HG03064 (cell line): Measurements from ENCODE around the gene CSNK1D.

Source experiments
- ATAC-seq: cut with Tn5 transposase; IDR thresholded peaks from one replicate; pipeline ENCODE4 v1.9.1; 2021; ENCODE audit warnings: low read depth; ENCODE audit not compliant: unreplicated experiment

The CSNK1D gene

DNA sequence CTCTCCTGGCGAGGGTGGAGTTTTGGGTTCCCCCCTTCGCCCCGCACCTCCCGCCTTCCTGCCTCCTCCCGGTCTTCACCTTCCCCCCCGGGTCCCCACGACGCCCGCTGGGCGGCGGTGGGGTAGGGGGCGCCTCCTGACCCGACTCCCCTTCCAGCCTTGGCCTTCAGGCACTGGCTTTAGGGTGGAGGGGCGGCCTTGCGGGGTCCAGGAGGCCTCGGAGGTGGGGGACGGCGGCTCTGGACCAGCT lies 42.3 kb downstream of the CSNK1D start:
- ATAC-seq, result no peak

DNA sequence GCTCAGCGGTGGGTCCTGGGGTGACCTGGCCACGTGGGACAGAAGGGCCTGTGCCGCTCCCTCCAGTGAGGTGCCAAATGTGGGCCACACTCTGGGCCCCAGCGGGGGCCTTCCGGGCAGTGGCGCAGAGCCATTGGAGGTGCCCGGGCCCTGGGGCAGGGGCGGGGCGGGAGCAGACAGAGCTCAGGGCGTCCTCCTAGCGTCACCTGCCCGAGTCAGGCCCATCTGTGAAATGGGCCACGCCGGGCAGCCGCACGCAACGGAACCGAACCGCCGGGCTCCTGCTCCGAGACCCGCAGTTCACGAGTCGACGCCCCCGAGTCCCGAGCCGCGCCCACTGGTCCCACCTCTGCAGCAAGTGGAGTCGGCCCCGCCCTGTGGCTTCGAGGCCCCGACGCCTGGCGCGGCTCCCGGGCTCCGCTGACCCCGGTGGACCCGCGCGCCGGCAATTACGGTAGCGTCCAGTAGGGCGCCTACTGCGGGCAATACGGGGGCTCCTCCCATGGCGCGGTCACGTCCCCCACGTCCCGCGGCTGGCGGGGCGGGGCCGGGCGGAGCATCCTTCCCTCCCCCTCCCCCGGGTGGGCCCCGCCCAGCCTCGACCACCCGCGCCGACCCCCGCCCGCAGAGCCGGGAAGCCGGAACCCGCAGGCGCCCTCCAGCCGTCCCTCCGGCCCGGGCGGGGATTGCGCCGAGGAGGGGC lies 42.7 kb downstream of the CSNK1D start:
- peak; percentile 37 for ATAC-seq

DNA sequence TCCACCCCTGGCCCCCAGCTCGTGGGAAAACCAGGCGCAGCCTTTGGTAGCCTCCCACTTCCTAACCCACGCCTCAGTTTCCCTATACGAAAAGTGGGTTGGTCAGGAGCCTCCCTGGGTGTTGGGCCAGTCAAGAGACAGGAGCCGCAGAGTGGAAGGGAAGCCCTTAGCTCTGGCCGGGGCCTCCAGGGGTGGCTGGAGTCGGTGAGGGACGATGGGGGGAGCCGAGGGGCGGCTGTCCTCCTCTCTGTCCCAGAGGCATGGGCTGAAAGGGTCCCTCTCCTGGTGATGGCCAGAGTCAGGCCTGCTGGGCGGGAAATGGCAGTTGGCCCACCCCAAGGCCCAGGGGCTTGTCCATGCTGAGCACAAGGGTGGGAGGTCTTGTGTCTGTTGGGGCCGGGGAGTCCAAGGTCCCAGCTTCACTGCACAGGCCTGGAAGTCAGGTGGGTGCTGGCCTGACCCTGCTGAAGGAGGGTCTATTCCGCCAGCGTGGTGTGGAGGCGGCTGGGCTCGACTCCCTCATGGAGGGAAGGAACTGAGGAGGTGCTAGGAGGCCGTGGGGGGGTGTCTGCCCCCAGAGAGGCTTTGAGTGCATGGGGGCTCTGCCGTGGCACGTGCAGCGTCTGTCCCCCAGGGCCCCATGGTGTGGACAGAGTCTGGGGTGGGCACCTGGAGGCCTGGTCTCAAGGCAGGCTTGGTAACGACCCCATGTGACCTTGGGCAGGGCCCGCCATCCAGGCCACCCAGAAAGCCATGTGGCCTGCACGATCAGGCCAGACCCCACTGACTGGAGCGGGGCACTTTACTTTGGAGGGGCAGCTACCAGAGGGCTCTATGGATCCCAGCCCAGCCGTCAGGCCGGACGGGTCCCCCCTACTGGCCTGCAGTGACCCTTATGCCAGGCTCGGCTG lies 43.5 kb downstream of the CSNK1D start:
- no peak for ATAC-seq

DNA sequence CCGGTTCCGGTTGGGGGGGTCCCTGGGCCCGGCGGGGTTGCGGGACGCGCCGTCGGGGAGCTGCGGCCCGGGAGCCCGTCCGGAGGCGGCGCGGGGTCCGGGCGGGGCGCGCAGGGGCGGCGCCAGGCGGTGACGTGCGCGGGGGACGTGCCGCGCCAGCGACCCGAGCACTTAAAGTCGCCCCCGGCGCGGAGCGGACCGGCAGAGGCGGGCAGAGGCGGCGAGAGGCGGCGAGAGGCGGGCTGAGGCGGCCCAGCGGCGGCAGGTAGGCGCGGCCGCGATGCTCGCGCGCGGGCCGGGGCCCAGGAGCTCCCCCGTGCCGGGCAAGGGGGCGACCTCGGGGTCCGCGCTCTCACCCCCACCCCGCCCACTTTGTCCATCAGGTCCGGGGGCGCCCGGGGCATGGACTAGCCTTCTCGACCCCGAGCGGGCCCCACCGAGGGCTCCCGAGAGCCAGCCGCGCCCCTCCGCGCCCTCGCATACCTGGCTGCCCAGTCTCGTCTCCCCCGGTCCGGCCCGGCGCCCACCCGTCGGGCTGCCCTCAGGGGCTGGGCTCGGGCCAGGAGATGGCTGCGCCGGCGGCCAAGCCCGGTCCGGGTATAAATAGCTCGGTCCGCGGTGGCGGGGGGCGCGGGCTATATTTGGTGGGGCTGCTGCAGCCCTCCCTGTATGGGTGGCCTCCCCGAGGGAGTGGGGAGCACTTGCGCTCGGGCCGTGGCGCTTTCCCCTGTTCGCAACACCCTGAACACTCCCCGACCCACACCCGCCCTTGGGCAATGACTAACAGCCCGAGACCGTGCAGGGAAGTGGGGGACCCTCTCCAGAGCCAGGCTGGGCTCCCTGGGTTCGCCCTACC lies 44.4 kb downstream of the CSNK1D start, which contains the start of gene SLC16A3:
SLC16A3 (plus strand) TSS at position 201 of the 856 bp plus-strand sequence. CDS start 6,967 bp downstream, outside the sequence.
- ATAC-seq, result no peak

DNA sequence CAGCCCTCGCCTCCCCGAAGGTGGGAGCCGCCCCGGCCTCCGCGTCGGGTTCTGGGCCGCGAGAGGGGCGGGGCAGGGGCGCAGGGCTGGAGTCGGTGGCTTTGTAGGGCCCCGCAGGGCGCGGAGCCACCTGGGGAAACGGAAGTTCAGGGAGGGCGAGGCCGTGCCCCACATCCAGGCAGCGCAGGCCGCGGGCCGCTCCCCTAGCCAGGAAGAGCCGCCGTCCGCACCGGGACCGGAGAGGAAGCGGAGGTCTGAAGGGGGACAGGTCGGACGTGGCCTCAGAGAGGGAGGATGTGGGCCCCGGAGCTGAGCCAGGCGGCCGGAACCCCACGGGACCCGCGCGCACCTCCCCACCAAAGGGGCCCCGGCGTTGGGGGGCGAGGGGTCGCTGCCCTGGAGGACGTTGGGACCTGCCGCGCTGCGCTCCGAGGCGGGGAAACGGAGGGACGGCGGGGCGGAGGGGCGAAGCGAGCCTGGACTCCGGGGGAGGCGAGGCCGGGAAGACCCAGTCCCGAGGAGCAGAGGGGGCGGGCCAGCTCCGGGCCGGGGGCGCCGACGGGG lies 45.1 kb downstream of the CSNK1D start:
- no peak for ATAC-seq

DNA sequence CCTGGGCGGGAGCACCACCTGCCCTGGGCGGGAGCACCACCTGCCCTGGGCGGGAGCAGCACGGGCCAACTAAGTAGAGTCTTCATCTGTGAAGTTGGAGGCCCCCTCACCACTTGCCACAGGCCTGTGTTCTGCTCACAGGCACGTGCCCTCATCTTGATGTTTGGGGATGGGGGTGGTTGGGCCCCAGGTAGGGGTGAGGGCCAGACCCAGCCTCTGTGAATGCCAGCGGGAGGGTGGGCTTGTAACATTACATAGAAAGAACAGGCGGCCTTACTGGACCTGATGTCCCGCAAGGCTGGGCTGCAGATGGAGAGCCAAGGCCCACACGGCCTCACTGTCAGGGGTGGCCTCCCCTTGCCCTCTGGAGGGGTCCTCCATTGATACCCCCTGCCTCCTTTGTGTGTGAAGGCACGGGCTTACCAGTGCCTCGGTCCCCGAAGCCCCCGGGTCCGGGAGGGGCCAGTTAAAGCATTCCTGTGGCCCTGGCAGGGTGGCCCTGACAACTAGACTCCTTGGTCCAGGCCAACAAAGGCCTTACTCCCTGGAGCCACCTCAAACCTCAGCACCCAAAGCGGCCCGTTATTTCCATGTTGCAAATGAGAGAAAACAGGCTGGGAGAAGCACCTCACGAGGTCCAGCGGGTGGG lies 45.7 kb downstream of the CSNK1D start:
- no peak for ATAC-seq

DNA sequence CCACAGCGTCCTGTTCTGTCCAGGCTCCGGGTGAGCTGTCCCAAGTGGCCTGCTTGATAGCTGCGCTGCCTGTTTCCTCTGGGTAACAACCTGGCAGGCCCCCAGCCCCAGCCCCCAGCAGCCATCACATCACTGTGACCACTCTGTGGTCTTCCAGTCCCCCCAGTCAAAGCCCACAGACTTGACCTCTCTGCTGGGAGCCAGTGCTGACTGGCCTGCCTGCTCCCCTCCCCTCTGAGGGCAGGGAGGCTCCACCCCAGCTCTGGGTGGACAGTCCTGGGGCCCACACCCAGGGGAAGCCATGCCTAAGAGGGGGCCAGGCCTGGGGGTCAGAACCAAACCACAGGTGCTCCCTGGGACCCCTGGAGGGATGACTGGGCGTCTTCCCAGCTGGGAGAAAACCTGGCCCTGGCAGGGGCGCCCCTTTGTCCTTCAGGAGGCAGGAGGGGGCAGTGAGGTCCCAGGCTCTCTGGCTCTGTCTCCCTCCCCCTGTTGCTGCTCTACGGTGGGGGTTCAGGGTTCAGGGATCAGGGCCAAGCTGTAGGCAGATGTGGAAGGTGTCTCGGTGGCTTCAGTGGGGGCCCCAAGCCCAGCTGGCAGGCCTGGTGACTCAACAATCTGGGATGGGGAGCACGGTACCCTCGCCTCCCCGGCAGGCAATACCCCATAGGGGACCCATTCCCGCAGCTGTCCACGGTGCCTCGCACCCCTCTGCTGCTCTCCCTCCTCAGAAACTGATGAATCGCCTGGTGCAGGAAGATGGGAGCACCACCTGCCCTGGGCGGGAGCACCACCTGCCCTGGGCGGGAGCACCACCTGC lies 46.5 kb downstream of the CSNK1D start:
- no peak for ATAC-seq

DNA sequence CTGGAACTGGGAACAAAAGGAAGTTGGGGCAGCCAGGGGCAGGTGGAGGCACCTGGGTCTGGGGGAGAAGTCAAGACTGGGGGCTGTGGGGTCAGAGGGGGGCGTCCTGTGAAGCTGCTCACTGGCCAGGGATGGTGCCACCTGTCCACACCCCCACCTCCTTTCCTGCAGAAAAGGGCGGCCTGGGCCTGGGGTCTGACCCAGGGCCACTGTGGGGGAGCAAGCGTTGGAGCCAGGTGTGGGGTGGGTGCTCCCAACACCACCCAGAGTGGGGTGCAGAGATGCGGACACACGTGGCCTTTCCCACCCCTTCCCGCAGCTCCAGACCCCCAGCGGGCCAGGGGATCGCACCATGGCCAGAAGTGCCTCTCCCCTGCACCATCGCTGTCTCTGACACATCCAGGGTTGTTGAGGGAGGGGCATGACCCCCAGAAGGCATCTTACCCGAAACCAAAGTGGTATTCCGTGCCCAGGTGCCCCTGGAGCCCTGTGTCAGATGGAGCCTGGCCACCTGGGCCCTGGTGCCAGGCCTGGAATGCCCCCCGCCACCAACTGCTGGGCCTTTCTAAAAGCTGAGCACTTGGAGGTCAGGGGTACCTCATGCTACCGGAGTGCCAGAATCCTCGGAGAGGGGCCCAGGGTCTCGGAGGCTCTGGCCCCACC lies 47.2 kb downstream of the CSNK1D start:
- ATAC-seq, result no peak

DNA sequence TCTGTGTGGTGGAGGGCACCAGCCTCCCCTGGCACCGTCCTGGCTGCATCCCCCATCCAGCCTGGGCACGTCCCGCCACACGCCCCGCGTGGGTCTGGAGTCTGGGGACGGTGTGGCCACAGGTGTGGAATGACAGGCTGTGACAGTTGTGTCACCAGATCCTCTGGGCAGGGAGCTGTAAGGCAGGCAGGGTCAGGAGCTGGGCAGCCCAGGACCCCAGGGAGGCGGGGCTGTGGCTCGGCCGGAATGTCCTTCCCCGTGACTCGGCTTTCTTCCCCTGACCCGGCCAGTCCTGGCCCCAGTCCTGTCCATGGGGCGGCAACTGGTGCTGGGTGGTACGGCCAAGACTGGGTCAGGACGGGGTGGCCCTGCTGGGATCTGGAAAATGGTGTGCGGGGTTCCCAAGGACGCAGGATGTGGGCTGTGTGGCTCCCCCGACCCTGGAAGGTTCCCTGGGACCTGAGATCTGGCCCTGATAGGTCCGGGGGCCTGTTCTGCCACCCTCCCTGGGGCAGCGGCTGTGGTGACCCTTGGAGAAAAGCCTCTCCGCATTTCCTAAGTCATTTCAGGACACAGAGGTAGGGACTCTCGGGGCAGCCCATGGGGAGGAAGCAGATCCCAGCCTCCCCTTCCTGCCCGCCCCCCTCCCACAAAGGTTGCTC lies 48.0 kb downstream of the CSNK1D start:
- ATAC-seq, result no peak

DNA sequence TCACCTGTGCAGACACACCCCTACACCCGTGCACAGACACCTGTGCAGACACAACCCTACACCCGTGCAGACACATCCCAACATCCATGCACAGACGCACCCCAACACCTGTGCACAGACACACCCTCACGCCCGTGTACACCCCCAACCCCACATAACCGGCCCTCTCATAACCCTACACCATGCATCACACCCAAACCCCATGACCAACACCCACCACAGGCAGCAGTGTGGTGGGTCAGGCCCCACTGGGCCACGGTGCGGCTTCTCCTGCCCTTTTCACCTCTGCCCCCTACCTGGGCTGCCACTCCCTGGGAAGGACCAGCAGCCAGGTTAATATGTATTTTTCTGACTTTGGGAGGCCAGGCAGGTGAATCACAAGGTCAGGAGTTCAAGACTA lies 48.8 kb downstream of the CSNK1D start:
- no peak for ATAC-seq

DNA sequence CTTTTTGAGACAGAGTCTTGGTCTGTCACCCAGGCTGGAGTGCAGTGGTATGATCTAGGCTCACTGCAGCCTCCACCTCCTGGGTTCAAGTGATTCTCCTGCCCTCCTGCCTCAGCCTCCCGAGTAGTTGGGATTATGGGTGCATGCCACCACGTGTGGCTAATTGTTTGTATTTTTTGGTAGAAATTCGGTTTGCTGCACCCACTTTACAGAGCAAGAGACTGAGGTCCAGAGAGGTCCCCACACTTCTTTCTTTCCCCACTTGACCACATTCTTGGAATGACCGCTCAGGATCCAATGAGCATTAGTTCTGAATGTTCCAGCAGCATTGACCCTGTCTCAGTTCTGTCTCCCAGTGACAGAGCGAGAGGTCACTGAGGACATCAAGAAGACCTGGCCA lies 50.0 kb downstream of the CSNK1D start:
- no peak for ATAC-seq

DNA sequence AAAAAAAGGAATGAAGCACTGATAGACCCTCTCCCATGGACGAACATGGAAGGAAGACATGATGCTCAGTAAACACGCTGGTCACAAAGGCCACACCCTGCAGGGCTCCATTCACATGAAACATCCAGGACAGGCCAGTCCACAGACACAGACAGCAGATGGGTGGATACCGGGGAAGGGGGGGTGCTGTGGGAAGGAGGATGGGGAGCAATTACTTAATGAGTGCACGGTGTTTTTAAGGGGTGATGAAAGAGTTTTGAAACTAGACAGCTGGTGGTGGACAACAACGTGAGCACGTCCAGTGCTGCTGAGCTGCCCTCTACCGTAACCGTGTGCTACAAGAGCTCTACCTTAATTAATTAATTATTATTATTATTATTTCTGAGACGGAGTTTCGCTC lies 50.7 kb downstream of the CSNK1D start:
- ATAC-seq, result no peak

DNA sequence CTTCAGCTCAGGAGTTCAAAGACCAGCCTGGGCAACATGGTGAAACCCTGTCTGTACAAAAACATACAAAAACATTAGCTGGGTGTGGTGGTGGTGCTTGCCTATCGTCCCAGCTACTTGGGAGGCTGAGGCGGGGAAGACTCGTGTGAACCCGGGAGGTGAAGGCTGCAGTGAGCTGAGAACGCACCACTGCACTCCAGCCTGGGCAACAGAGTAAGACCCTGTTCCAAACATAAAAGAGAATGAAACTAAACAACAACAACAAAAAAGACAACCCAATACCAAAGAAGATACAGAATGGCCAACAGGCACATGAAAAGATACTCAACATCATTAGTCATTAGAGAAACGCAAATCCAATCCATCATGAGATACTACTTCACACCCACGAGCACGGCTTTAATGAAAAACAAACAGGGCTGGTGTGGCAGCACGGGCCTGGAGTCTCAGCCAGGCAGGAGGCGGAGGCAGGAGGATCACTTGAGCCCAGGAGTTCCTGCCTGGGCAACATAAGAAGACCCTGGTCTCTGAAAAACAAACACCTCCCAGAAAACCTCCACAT lies 52.1 kb downstream of the CSNK1D start:
- no peak for ATAC-seq

DNA sequence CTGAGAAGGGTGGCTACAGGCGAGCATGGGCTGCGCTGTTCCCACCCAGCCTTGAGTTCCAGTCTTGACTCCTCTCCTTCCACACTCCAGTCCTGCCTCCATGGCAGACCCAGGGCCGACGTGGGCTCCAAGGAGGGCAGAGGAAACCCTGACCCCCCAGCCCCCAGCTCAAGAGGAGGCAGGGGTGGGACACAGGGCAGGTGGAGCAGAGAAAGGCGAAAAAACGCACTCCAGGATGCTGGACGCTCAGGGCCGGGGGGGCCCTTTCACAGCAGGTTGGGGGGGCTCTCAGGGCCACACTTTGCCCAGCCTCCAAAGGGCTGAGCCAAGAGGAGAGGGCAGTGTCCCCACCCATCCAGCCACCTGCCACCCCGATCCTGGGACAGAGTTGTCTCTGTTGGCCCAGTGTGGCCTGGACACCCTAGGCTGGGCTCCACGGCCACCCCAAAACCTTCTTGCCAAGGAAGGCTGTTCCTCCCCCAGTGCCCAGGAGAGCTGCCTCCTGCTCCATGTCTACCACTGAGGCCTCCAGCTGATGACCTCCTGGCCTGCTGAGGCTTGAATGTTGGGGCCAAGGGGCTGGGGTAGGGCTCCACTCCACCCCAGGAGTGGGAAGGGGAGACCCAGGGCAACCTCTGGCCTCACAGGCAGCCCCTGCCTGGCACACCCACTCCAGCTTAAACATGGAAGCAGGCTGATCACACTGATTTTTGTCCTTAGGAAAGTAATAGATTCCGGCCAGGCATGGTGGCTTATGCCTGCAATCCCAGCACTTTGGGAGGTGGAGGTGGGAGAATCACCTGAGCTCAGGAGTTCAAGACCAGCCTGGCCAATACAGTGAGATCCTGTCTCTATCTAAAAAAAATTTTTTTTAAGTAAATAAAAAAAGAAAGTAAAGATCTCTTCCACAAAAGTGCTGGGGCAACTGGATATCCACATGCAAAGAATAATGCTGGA lies 53.5 kb downstream of the CSNK1D start:
- no peak for ATAC-seq

DNA sequence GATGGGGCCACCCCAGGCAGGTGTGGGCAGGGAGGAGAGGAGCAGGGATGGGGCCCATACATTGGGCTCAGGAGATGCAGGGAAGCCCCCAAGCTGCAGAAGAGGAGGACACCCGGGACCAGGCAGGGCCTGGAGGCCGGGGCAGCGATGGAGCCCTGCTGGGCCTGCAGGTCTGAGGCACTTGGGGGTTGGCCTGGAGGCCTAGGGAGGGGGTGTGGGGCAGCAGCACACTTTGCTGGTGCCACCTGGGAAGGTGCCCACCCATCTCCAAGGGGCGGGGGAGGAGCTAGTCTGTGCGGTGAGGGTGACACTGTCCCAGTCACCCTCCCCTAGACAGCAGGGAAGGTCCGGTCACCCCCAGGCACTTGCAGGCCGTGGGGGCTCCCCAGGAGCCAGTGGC lies 54.4 kb downstream of the CSNK1D start:
- ATAC-seq, result no peak

DNA sequence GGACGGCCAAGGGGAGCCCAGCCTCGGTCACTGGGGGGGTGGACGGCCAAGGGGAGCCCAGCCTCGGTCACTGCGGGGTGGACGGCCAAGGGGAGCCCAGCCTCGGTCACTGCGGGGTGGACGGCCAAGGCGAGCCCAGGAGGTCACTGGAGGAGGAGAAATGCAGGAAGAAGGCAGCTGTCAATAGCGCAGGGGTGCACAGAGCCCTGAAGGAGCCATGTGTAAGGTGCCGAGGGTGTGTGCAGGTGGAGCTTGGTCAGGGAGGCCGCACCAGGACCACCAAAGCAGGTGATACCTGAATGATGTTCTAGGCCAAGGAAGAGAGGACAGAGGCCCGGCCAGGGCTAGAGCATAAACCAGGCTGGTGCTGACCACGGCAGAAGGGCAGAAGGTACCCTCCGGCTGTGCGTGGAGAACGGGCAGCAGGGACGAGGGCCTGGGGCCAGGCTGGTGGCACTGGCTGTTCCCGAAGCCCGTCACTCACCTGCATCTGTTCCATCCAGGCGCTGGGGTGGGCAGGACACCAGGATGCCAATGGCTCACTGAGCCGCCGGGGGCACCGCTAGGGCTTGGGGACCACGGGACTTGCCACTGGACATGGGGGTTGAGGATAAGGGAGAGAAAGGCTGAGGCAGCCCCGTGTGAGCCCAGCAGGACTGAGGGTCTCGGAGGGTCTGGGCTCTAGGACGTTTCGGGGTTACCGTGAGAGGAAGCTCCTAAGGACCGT lies 55.0 kb downstream of the CSNK1D start:
- ATAC-seq, result no peak
